K562 (cell line): ENCODE data around the gene SAMD13. TPM values are rescaled to one million over a fixed set of nuclear protein-coding genes. Genes with fewer than 3 reads are reported as not detected.
A peak's percentile ranks its signal among the peaks of the same experiment; 100 is the strongest.

Experiments used
- DPF2 ChIP-seq: fragments of 450-650 bp; IDR thresholded peaks from 2 replicates; pipeline ENCODE4 v1.6.1; 2016
- HNRNPL ChIP-seq: fragments of 200-400 bp; formaldehyde crosslinking; IDR thresholded peaks from 2 replicates; pipeline ENCODE4 v1.6.1; 2017; ENCODE audit warnings: low read depth, mild to moderate bottlenecking, low read length
- ZBTB26 ChIP-seq: fragments of 450-650 bp; formaldehyde crosslinking; IDR thresholded peaks from 2 replicates; pipeline ENCODE4 v1.4.0; 2022; ENCODE audit warnings: missing genetic modification characterization
- ZNF592 ChIP-seq: fragments of 450-650 bp; IDR thresholded peaks from 2 replicates; pipeline ENCODE4 v1.6.1; 2017; ENCODE audit warnings: antibody characterized with exemption, mild to moderate bottlenecking
- polyA plus RNA-seq, 8 experiments: library from polyadenylated mRNA; depleted of rRNA in 4 of 8; stranded (reverse) in 5 of 8; unstranded in 3 of 8; fragments of >200 nt; fragmentation: Nextera tagmentation in 2 of 8; fragmentation: Illumina TruSeq in 1 of 8; extraction: Ambion mirVana in 2 of 8; extraction: Trizol in 1 of 8; gene quantifications; 2 replicates each; pipeline versions ENCODE4 v1.2.1 to v1.2.3, GENCODE V29; 2011 to 2014; ENCODE audit warnings: inconsistent platforms in 1 of 8, missing spikeins in 1 of 8
- total RNA-seq, 7 experiments: library from RNA; depleted of rRNA in 6 of 7; stranded (reverse); fragments of >200 nt in 6 of 7; fragmentation: Illumina TruSeq in 2 of 7; extraction: Trizol in 2 of 7; gene quantifications; 2 replicates each; pipeline versions ENCODE4 v1.2.1 to v1.2.3, GENCODE V29; 2011 to 2021; ENCODE audit warnings: low replicate concordance in 1 of 7
- TF ChIP-seq, protein P1 (sequence below): sonication (generic); formaldehyde crosslinking; IDR thresholded peaks from 2 replicates; pipeline ENCODE4 v1.8.0; 2022; ENCODE audit warnings: mild to moderate bottlenecking, low read depth, missing genetic modification reagents
- TF ChIP-seq, protein P2 (sequence below), 2 experiments: IDR thresholded peaks; 2 replicates each; pipeline ENCODE4 v1.6.1; 2011; ENCODE audit warnings: borderline replicate concordance in 1 of 2, control low read depth in 1 of 2, low read depth in 1 of 2, low read length in 1 of 2, mild to moderate bottlenecking in 1 of 2, mixed read lengths in 1 of 2, moderate library complexity in 1 of 2; ENCODE audit not compliant: insufficient read depth in 1 of 2, insufficient read length in 1 of 2, poor library complexity in 1 of 2, severe bottlenecking in 1 of 2; ENCODE audit errors: extremely low read depth in 1 of 2
- TF ChIP-seq, protein P3 (sequence below): sonication (generic); formaldehyde crosslinking; IDR thresholded peaks from 2 replicates; pipeline ENCODE4 v1.8.0; 2022; ENCODE audit warnings: mild to moderate bottlenecking, missing genetic modification reagents

Gene SAMD13
- total and polyA plus RNA-seq, 9 of the 15 experiments (the other 6 are each of a cell fraction or from before 2014, with no cell fraction given): 0.78 to 2.7 (median 1.00) TPM

DNA sequence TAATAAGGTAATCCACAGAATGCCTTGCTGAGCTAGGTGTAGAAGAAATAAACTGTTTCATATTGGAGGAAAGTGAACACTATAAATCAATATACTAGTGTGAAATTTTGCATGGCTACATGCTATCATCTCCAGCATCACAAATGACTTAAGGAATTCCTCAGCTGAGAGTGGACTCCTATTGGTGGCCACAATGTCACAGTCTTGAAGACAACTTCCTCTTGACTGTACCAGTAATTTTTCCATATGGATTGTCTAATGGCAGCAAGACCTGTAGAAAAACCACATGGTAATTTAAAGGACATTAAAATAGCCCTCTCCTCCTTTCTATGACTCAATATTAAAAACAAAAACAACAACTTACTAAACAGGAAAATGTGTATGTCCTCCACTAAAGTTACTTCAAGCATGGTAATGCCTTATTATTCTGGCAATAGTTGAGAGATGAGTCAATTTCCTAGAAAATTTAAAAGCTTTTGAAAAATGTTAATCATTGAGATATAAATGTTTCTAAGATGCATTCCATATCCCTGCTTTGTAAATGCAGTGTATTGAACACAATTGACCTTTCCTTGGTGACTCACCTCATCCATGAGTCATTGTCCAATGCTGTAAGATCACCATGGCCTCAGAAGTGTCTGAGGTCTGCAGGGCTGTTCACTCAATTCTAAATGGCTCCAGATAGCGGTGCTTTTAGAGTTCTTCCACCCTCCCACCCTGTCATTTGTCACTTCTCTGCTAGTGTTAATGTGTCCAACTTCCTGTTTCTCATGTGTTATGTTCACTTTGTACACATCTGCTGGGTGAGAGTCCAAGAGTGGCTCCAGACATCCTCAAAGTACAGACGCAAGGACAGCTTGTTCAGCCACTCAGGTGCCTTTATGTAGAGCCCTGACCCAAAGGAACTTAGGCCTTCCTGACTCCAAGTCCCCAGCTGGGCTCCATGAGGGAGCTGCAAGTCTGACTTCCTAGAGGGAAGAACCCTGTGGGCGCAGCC lies 64.0 kb downstream of the SAMD13 start (continued):
- TF ChIP-seq, protein P1, sequence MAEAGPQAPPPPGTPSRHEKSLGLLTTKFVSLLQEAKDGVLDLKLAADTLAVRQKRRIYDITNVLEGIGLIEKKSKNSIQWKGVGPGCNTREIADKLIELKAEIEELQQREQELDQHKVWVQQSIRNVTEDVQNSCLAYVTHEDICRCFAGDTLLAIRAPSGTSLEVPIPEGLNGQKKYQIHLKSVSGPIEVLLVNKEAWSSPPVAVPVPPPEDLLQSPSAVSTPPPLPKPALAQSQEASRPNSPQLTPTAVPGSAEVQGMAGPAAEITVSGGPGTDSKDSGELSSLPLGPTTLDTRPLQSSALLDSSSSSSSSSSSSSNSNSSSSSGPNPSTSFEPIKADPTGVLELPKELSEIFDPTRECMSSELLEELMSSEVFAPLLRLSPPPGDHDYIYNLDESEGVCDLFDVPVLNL: no peak
- TF ChIP-seq HNRNPL (no peak), ZBTB26 (CRISPR knock-in tag) (no peak), DPF2 (peak; percentile 66; the same call in 1 of the 2 replicates), ZNF592 (0 out of 2 replicates have a peak, but pooled peaks have one; percentile 31)
- TF ChIP-seq, protein P2, sequence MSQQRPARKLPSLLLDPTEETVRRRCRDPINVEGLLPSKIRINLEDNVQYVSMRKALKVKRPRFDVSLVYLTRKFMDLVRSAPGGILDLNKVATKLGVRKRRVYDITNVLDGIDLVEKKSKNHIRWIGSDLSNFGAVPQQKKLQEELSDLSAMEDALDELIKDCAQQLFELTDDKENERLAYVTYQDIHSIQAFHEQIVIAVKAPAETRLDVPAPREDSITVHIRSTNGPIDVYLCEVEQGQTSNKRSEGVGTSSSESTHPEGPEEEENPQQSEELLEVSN (IDR thresholded peaks at IDR 0.05; ENCODE audit: borderline replicate concordance in 1 of 2, extremely low read depth in 1 of 2, insufficient read depth in 1 of 2, insufficient read length in 1 of 2, low read depth in 1 of 2, low read length in 1 of 2, poor library complexity in 1 of 2, severe bottlenecking in 1 of 2): no peak
- TF ChIP-seq, protein P3, sequence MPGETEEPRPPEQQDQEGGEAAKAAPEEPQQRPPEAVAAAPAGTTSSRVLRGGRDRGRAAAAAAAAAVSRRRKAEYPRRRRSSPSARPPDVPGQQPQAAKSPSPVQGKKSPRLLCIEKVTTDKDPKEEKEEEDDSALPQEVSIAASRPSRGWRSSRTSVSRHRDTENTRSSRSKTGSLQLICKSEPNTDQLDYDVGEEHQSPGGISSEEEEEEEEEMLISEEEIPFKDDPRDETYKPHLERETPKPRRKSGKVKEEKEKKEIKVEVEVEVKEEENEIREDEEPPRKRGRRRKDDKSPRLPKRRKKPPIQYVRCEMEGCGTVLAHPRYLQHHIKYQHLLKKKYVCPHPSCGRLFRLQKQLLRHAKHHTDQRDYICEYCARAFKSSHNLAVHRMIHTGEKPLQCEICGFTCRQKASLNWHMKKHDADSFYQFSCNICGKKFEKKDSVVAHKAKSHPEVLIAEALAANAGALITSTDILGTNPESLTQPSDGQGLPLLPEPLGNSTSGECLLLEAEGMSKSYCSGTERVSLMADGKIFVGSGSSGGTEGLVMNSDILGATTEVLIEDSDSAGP (CRISPR knock-in tag): no peak
